Measurements from ENCODE around the gene ASB6. TPM values are rescaled to one million over a fixed set of nuclear protein-coding genes. Genes with fewer than 3 reads are reported as not detected.

The ASB6 gene
- total and polyA plus RNA-seq, 2 experiments from 2014 or later = 8.8 to 19.8 TPM

- Mint-ChIP-seq H3K27ac (no peak overlapping the region), H3K27me3 (ENCODE audit: insufficient read depth, low read depth, poor library complexity) (peaks cover 57% of the 10 kb centered on the region), H3K4me1 (peaks cover 37% of the 10 kb centered on the region), H3K36me3 (ENCODE audit: low read depth) (no peaks in the 10 kb centered on the region), H3K9me3 (no peaks in the 10 kb centered on the region), H3K4me3 (peak overlapping the region; percentile 78)
- Histone ChIP-seq H3K27me3 (ENCODE audit: insufficient read depth) (peaks cover 55% of the 10 kb centered on the region), H3K4me3 (peak overlapping the region; percentile 89), H3K4me2 (peak overlapping the region; percentile 96), H3F3A (replicated peaks; ENCODE audit: low read depth) (no peaks in the 10 kb centered on the region), H2AFZ (peak overlapping the region; percentile 97), H3K27ac (ENCODE audit: low read depth) (no peak overlapping the region), H3K36me3 (ENCODE audit: insufficient read depth) (no peaks in the 10 kb centered on the region), H4K20me1 (replicated peaks; ENCODE audit: insufficient read depth) (no peaks in the 10 kb centered on the region), H3K4me1 (ENCODE audit: insufficient read depth) (peaks cover 26% of the 10 kb centered on the region), H3K79me2 (replicated peaks; ENCODE audit: insufficient read depth) (no peaks in the 10 kb centered on the region), H3K9me2 (ENCODE audit: insufficient read depth) (no peaks in the 10 kb centered on the region)
- TF ChIP-seq CTCF (conservative IDR thresholded peaks at IDR 0.05; ENCODE audit: low read depth in 2 of 2) (no peak), REST (IDR thresholded peaks at IDR 0.05; ENCODE audit: unreplicated experiment) (no peak), ZNF331 (CRISPR knock-in tag; IDR thresholded peaks at IDR 0.05; ENCODE audit: low read depth) (no peak), POLR2AphosphoS5 (IDR thresholded peaks at IDR 0.05; ENCODE audit: low read depth) (no peak)
- TF ChIP-seq, protein P1, sequence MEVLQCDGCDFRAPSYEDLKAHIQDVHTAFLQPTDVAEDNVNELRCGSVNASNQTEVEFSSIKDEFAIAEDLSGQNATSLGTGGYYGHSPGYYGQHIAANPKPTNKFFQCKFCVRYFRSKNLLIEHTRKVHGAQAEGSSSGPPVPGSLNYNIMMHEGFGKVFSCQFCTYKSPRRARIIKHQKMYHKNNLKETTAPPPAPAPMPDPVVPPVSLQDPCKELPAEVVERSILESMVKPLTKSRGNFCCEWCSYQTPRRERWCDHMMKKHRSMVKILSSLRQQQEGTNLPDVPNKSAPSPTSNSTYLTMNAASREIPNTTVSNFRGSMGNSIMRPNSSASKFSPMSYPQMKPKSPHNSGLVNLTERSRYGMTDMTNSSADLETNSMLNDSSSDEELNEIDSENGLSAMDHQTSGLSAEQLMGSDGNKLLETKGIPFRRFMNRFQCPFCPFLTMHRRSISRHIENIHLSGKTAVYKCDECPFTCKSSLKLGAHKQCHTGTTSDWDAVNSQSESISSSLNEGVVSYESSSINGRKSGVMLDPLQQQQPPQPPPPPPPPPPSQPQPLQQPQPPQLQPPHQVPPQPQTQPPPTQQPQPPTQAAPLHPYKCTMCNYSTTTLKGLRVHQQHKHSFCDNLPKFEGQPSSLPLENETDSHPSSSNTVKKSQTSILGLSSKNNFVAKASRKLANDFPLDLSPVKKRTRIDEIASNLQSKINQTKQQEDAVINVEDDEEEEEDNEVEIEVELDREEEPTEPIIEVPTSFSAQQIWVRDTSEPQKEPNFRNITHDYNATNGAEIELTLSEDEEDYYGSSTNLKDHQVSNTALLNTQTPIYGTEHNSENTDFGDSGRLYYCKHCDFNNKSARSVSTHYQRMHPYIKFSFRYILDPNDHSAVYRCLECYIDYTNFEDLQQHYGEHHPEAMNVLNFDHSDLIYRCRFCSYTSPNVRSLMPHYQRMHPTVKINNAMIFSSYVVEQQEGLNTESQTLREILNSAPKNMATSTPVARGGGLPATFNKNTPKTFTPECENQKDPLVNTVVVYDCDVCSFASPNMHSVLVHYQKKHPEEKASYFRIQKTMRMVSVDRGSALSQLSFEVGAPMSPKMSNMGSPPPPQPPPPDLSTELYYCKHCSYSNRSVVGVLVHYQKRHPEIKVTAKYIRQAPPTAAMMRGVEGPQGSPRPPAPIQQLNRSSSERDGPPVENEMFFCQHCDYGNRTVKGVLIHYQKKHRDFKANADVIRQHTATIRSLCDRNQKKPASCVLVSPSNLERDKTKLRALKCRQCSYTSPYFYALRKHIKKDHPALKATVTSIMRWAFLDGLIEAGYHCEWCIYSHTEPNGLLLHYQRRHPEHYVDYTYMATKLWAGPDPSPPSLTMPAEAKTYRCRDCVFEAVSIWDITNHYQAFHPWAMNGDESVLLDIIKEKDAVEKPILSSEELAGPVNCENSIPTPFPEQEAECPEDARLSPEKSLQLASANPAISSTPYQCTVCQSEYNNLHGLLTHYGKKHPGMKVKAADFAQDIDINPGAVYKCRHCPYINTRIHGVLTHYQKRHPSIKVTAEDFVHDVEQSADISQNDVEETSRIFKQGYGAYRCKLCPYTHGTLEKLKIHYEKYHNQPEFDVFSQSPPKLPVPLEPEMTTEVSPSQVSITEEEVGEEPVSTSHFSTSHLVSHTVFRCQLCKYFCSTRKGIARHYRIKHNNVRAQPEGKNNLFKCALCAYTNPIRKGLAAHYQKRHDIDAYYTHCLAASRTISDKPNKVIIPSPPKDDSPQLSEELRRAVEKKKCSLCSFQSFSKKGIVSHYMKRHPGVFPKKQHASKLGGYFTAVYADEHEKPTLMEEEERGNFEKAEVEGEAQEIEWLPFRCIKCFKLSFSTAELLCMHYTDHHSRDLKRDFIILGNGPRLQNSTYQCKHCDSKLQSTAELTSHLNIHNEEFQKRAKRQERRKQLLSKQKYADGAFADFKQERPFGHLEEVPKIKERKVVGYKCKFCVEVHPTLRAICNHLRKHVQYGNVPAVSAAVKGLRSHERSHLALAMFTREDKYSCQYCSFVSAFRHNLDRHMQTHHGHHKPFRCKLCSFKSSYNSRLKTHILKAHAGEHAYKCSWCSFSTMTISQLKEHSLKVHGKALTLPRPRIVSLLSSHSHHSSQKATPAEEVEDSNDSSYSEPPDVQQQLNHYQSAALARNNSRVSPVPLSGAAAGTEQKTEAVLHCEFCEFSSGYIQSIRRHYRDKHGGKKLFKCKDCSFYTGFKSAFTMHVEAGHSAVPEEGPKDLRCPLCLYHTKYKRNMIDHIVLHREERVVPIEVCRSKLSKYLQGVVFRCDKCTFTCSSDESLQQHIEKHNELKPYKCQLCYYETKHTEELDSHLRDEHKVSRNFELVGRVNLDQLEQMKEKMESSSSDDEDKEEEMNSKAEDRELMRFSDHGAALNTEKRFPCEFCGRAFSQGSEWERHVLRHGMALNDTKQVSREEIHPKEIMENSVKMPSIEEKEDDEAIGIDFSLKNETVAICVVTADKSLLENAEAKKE (CRISPR knock-in tag; IDR thresholded peaks at IDR 0.05) = no peak
- peak; percentile 2; the same call in 2 of the 3 replicates for ATAC-seq
- no peak for DNase-seq (ENCODE audit: low spot score)
Observed at GRCh38 chr9:129595903-129596540, 45.9 kb downstream of the ASB6 start.
